ENCODE results near the gene DHH.

DNA sequence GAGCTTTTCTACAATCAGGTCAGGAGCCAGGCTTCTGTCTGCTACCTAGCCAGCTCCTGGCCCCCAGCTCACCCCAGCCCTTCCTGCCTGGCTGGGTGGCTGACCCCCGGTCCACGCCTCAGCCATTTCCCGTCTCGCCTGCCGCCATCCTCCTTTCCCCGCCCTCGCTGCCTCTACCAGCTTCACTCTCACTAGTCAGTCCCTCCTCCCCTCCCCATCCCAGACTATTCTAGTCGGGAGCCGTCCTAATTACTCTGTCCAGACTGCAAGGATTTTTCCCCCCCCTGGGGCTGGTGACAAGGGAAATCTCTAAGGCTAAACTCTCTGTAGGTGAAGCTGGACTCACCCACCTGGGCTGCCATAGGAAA is 825 bp downstream of the DHH start:
- no peak for TF ChIP-seq EZH2 (IDR thresholded peaks at IDR 0.05; ENCODE audit: borderline replicate concordance)
- TF ChIP-seq EZH2phosphoT487 (IDR thresholded peaks at IDR 0.05; ENCODE audit: low read depth, severe bottlenecking, unreplicated experiment): no peak
- TF ChIP-seq, protein P1, sequence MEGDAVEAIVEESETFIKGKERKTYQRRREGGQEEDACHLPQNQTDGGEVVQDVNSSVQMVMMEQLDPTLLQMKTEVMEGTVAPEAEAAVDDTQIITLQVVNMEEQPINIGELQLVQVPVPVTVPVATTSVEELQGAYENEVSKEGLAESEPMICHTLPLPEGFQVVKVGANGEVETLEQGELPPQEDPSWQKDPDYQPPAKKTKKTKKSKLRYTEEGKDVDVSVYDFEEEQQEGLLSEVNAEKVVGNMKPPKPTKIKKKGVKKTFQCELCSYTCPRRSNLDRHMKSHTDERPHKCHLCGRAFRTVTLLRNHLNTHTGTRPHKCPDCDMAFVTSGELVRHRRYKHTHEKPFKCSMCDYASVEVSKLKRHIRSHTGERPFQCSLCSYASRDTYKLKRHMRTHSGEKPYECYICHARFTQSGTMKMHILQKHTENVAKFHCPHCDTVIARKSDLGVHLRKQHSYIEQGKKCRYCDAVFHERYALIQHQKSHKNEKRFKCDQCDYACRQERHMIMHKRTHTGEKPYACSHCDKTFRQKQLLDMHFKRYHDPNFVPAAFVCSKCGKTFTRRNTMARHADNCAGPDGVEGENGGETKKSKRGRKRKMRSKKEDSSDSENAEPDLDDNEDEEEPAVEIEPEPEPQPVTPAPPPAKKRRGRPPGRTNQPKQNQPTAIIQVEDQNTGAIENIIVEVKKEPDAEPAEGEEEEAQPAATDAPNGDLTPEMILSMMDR (IDR thresholded peaks at IDR 0.05; ENCODE audit: poor library complexity): no peak
